ENCODE data around the gene STYXL1.

Gene STYXL1

GRCh38 chr7:76031964-76032363 is 15.8 kb downstream of the STYXL1 start:
- no peak for TF ChIP-seq FOXM1 (IDR thresholded peaks at IDR 0.05; ENCODE audit: borderline replicate concordance, low read depth)
- no peak for TF ChIP-seq EGR1 (IDR thresholded peaks at IDR 0.05)
- TF ChIP-seq RAD21 (IDR thresholded peaks at IDR 0.05; ENCODE audit: low read depth), result no peak
- TF ChIP-seq USF1 (IDR thresholded peaks at IDR 0.05), result no peak
- no peak for TF ChIP-seq TEAD4 (IDR thresholded peaks at IDR 0.05)

GRCh38 chr7:76029682-76030081 is 18.1 kb downstream of the STYXL1 start:
- TF ChIP-seq RAD21 (IDR thresholded peaks at IDR 0.05; ENCODE audit: low read depth), result peak; percentile 50; the same call in 1 of the 2 replicates

GRCh38 chr7:76023002-76023401 is 24.8 kb downstream of the STYXL1 start:
- TF ChIP-seq EP300 (IDR thresholded peaks at IDR 0.05; ENCODE audit: borderline replicate concordance) (no peak), MAX (IDR thresholded peaks at IDR 0.05) (no peak), REST (IDR thresholded peaks at IDR 0.05; ENCODE audit: low read depth) (no peak), TCF12 (IDR thresholded peaks at IDR 0.05; ENCODE audit: low read depth) (no peak)

GRCh38 chr7:76022026-76022780 is 25.6 kb downstream of the STYXL1 start:
- TF ChIP-seq ZBTB7A (IDR thresholded peaks at IDR 0.05; ENCODE audit: low read depth) (no peak), RAD21 (IDR thresholded peaks at IDR 0.05; ENCODE audit: low read depth) (no peak), CEBPB (IDR thresholded peaks at IDR 0.05) (no peak), TCF12 (IDR thresholded peaks at IDR 0.05; ENCODE audit: low read depth) (no peak), CREB1 (IDR thresholded peaks at IDR 0.05; ENCODE audit: low read depth) (no peak), MAX (IDR thresholded peaks at IDR 0.05) (no peak), TEAD4 (IDR thresholded peaks at IDR 0.05) (no peak), NFIC (IDR thresholded peaks at IDR 0.05) (no peak), EP300 (IDR thresholded peaks at IDR 0.05; ENCODE audit: borderline replicate concordance) (no peak), TAF1 (IDR thresholded peaks at IDR 0.05; ENCODE audit: low read depth) (no peak), YY1 (IDR thresholded peaks at IDR 0.05; ENCODE audit: low read depth) (no peak)

GRCh38 chr7:76020031-76020714 is 27.6 kb downstream of the STYXL1 start:
- TF ChIP-seq RAD21 (IDR thresholded peaks at IDR 0.05; ENCODE audit: low read depth), result peak; percentile 93
- TF ChIP-seq TEAD4 (IDR thresholded peaks at IDR 0.05), result no peak

- TF ChIP-seq EGR1 (IDR thresholded peaks at IDR 0.05) (no peak), TEAD4 (IDR thresholded peaks at IDR 0.05) (no peak), TAF1 (IDR thresholded peaks at IDR 0.05; ENCODE audit: low read depth) (no peak), RAD21 (IDR thresholded peaks at IDR 0.05; ENCODE audit: low read depth) (no peak), YY1 (IDR thresholded peaks at IDR 0.05; ENCODE audit: low read depth) (no peak)
Observed at GRCh38 chr7:76016191-76016947, 31.4 kb downstream of the STYXL1 start.

GRCh38 chr7:76011442-76011861 is 36.3 kb downstream of the STYXL1 start:
- TF ChIP-seq YY1 (IDR thresholded peaks at IDR 0.05; ENCODE audit: low read depth) (no peak), EP300 (IDR thresholded peaks at IDR 0.05; ENCODE audit: borderline replicate concordance) (no peak), NFIC (IDR thresholded peaks at IDR 0.05) (no peak), EGR1 (IDR thresholded peaks at IDR 0.05) (no peak), USF1 (IDR thresholded peaks at IDR 0.05) (no peak), RAD21 (IDR thresholded peaks at IDR 0.05; ENCODE audit: low read depth) (no peak), TAF1 (IDR thresholded peaks at IDR 0.05; ENCODE audit: low read depth) (no peak), CEBPB (IDR thresholded peaks at IDR 0.05) (no peak), TCF12 (IDR thresholded peaks at IDR 0.05; ENCODE audit: low read depth) (no peak), ZBTB7A (IDR thresholded peaks at IDR 0.05; ENCODE audit: low read depth) (no peak), MAX (IDR thresholded peaks at IDR 0.05) (no peak), REST (IDR thresholded peaks at IDR 0.05; ENCODE audit: low read depth) (no peak), FOXM1 (IDR thresholded peaks at IDR 0.05; ENCODE audit: borderline replicate concordance, low read depth) (no peak), CREB1 (IDR thresholded peaks at IDR 0.05; ENCODE audit: low read depth) (no peak), TEAD4 (IDR thresholded peaks at IDR 0.05) (no peak)
